ENCODE data around the gene CALY. TPM values are rescaled to one million over a fixed set of nuclear protein-coding genes. Genes with fewer than 3 reads are reported as not detected.

The CALY gene
- total RNA-seq, 1 experiment from 2014 or later, result 0.47 TPM

DNA sequence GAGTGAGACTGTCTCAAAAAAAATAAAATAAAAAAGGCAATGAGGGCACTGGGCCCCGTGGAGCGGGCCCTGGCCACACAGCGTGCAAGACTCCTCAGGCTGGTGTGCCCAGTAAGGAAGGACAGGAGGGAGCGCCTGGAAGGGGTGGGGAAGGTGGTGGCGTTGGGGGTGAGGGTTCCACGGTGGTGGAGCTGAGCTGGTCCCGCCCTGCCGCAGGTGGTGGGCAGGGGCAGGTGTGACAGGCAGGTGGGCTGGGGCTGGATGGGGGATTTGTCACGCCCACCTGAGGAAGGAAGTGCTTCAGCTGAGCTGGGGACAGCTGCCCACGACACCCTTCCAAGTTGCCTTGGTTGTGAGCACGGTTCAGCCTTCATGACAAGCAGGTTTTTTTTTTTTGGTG lies 9.7 kb upstream of the CALY start (continued):
- TF ChIP-seq CTCF (IDR thresholded peaks at IDR 0.05 in 2 of 3, conservative IDR thresholded peaks at IDR 0.05 in 1 of 3; ENCODE audit: borderline replicate concordance in 1 of 3, insufficient read depth in 1 of 3, low read depth in 2 of 3, low read length in 2 of 3), result no peak

- intact Hi-C loops (cut with micrococcal nuclease), result no loop called here
- no peak for ATAC-seq
- Histone ChIP-seq H2AFZ (ENCODE audit: low read depth, low read length, poor library complexity, severe bottlenecking) (no peak overlapping the region), H4K20me1 (ENCODE audit: insufficient read depth) (no peaks in the 10 kb centered on the region), H3K4me2 (ENCODE audit: low read length) (no peak overlapping the region), H3K4me1 (ENCODE audit: control insufficient read depth in 1 of 2, insufficient read depth in 2 of 2, low read length in 2 of 2) (peaks cover 0 to 8% of the 10 kb centered on the region in 2 experiments; a peak in 1 of 4 replicates), H3K9me2 (ENCODE audit: insufficient read depth) (no peaks in the 10 kb centered on the region), H3K27me3 (ENCODE audit: insufficient read depth, low read length) (no peaks in the 10 kb centered on the region), H3K4me3 (replicated peaks in 1 of 2; ENCODE audit: low read depth in 1 of 2, low read length in 2 of 2) (no peak overlapping the region), H3K27ac (ENCODE audit: low read depth, low read length) (no peak overlapping the region), H3K36me3 (ENCODE audit: control insufficient read depth in 1 of 2, insufficient read depth in 2 of 2, low read length in 2 of 2) (no peaks in the 10 kb centered on the region), H3K9me3 (ENCODE audit: control insufficient read depth in 1 of 2, insufficient read depth in 1 of 2, low read depth in 1 of 2, low read length in 2 of 2) (no peaks in the 10 kb centered on the region), H3K9ac (ENCODE audit: low read length) (no peak overlapping the region), H3K79me2 (ENCODE audit: insufficient read depth, low read length) (no peaks in the 10 kb centered on the region)
- BruUV-seq (replicated peaks), result no TSS peak
- RAD21 ChIA-PET (ENCODE audit: low non-redundant PET in 1 of 2, low total read pairs in 2 of 2, uncharacterized antibody in 2 of 2, unreplicated experiment in 2 of 2), result no interaction called here
- DNase-seq (ENCODE audit: low read depth, low spot score), result no peak
- POLR2A ChIA-PET, result no interaction called here
- CTCF ChIA-PET, result no interaction called here
- no peak for TF ChIP-seq SP1 (IDR thresholded peaks at IDR 0.05; ENCODE audit: low read depth)
- TF ChIP-seq MAX (IDR thresholded peaks at IDR 0.05), result no peak
- TF ChIP-seq RAD21 (IDR thresholded peaks at IDR 0.05; ENCODE audit: low read depth), result no peak
- no peak for TF ChIP-seq CBX3 (IDR thresholded peaks at IDR 0.05; ENCODE audit: low read depth)
- TF ChIP-seq REST (IDR thresholded peaks at IDR 0.05; ENCODE audit: low read depth), result no peak
- no peak for TF ChIP-seq POLR2AphosphoS5 (IDR thresholded peaks at IDR 0.05; ENCODE audit: low read depth, low read length)
- no peak for TF ChIP-seq EZH2phosphoT487 (IDR thresholded peaks at IDR 0.05; ENCODE audit: borderline replicate concordance)
- TF ChIP-seq CTCF (IDR thresholded peaks at IDR 0.05 in 2 of 3, conservative IDR thresholded peaks at IDR 0.05 in 1 of 3; ENCODE audit: borderline replicate concordance in 1 of 3, insufficient read depth in 1 of 3, low read depth in 2 of 3, low read length in 2 of 3), result no peak
- TF ChIP-seq ZBTB33 (IDR thresholded peaks at IDR 0.05; ENCODE audit: extremely low read depth, insufficient replicate concordance, low read length), result no peak
- no peak for TF ChIP-seq EZH2 (IDR thresholded peaks at IDR 0.05)
- no peak for TF ChIP-seq EGR1 (IDR thresholded peaks at IDR 0.05; ENCODE audit: low read depth)
- TF ChIP-seq ZFX (IDR thresholded peaks at IDR 0.05), result no peak
- TF ChIP-seq SRF (IDR thresholded peaks at IDR 0.05; ENCODE audit: low read depth), result no peak
- TF ChIP-seq CEBPB (IDR thresholded peaks at IDR 0.05; ENCODE audit: low read depth), result no peak
Measured at GRCh38 chr10:133344236-133344635, 7.5 kb upstream of the CALY start.

Data from HCT116 (cell line).